ENCODE results near the gene LIPA.

GRCh38 chr10:89296220-89296648 is 44.7 kb upstream of the LIPA start:
- no peak for TF ChIP-seq CTCF (IDR thresholded peaks at IDR 0.05)
- TF ChIP-seq POLR2AphosphoS5 (IDR thresholded peaks at IDR 0.05), result peak in 2 of 4 donors; percentile 32 to 39
- TF ChIP-seq POLR2A (IDR thresholded peaks at IDR 0.05), result no peak
